Prostate gland (tissue), 2 donors: ENCODE data around the gene TMCC1. TPM values are rescaled to one million over a fixed set of nuclear protein-coding genes. Genes with fewer than 3 reads are reported as not detected.
"Not testable (repeated sequence)": the region's sequence is repeated elsewhere in the genome, so short reads cannot be mapped to it uniquely, and the experiment has no call there.

Experiments
- DNase-seq: peaks from one replicate; pipeline ENCODE4 v3.0.0-alpha.2; 2019; ENCODE audit warnings: low spot score
- H3K27ac ChIP-seq, 2 donors: fragments of 200-600 bp; sonication (generic); 2 replicates each; pipeline ENCODE4 v1.5.1; 2017 to 2019
- H3K27me3 ChIP-seq: fragments of 200-600 bp; sonication (generic); replicated peaks from 2 replicates; pipeline ENCODE4 v1.5.1; 2019; ENCODE audit not compliant: insufficient read depth
- H3K36me3 ChIP-seq, 2 donors: fragments of 200-600 bp; sonication (generic); 1 replicate in 1 of 2; 2 replicates in 1 of 2; pipeline versions ENCODE4 v1.5.1 to v1.8.1; 2017 to 2019
- H3K4me1 ChIP-seq: fragments of 200-600 bp; sonication (generic); replicated peaks from 2 replicates; pipeline ENCODE4 v1.5.1; 2019
- H3K4me3 ChIP-seq, 2 donors: fragments of 200-600 bp; sonication (generic); 2 replicates each; pipeline ENCODE4 v1.5.1; 2017 to 2019
- H3K9me3 ChIP-seq: fragments of 200-600 bp; sonication (generic); 2 replicates; pipeline ENCODE4 v1.5.1; 2017
- CTCF ChIP-seq, 4 experiments: fragments of 200-600 bp in 2 of 4; fragments of 450-650 bp in 2 of 4; sonication (generic) in 2 of 4; IDR thresholded peaks; 1 replicate in 3 of 4; 2 replicates in 1 of 4; pipeline ENCODE4 v1.5.1; 2016 to 2019; ENCODE audit warnings: antibody characterized with exemption in 4 of 4, mild to moderate bottlenecking in 2 of 4, moderate library complexity in 2 of 4
- POLR2A ChIP-seq: fragments of 450-650 bp; IDR thresholded peaks from one replicate; pipeline ENCODE4 v1.6.1; 2016; ENCODE audit warnings: antibody characterized with exemption, mild to moderate bottlenecking
- POLR2AphosphoS5 ChIP-seq: sonication (generic); formaldehyde crosslinking; IDR thresholded peaks from one replicate; pipeline ENCODE4 v1.6.1; 2017; ENCODE audit warnings: antibody characterized with exemption
- WGBS: methylation state at CpG from one replicate; pipeline ENCODE4 v1.1.5; 2018; 5-methylcytosine and 5-hydroxymethylcytosine counted together
- intact Hi-C: fragments of 100-400 bp; cut with DNase I; formaldehyde crosslinking; loops from one replicate; pipeline ENCODE4 v1.14.2; 2022
- total RNA-seq, 2 donors: library from RNA; depleted of rRNA; stranded (reverse); fragments of >200 nt; gene quantifications; one replicate each; pipeline ENCODE4 v1.1.0, GENCODE V29; 2016

TMCC1 gene
- total RNA-seq, 2 donors from 2014 or later = 27.6 to 43.9 TPM

GRCh38 chr3:129865806-129866205, 27.7 kb downstream of the TMCC1 start:
- Histone ChIP-seq H3K4me1 (no peaks in the 10 kb centered on the region), H3K27ac (no peak overlapping the region), H3K27me3 (no peaks in the 10 kb centered on the region), H3K9me3 (no peaks in the 10 kb centered on the region), H3K4me3 (no peak overlapping the region), H3K36me3 (no peaks in the 10 kb centered on the region)
- TF ChIP-seq CTCF (IDR thresholded peaks at IDR 0.05) (no peak), POLR2A (no peak), POLR2AphosphoS5 (no peak)
- WGBS = 99% methylated on average over 2 of the region's 2 CpGs
- intact Hi-C loops = no loop called here
- no peak for DNase-seq

GRCh38 chr3:129864519-129864918, 29.0 kb downstream of the TMCC1 start:
- Histone ChIP-seq H3K27ac (no peak overlapping the region), H3K36me3 (no peaks in the 10 kb centered on the region), H3K27me3 (no peaks in the 10 kb centered on the region), H3K4me1 (no peaks in the 10 kb centered on the region), H3K9me3 (no peaks in the 10 kb centered on the region), H3K4me3 (no peak overlapping the region)
- no peak for DNase-seq
- WGBS = 82% methylated on average over 1 of the region's 1 CpG
- intact Hi-C loops = no loop called here
- TF ChIP-seq POLR2AphosphoS5 (peak; percentile 38), CTCF (IDR thresholded peaks at IDR 0.05) (no peak), POLR2A (no peak)

- no peak overlapping the region for H3K4me3 ChIP-seq
- DNase-seq = no peak
- WGBS = 96% methylated on average over 4 of the region's 4 CpGs
- H3K4me1 ChIP-seq = no peaks in the 10 kb centered on the region
- H3K9me3 ChIP-seq = no peaks in the 10 kb centered on the region
- no peak overlapping the region for H3K27ac ChIP-seq
- intact Hi-C loops = no loop called here
- H3K27me3 ChIP-seq = no peaks in the 10 kb centered on the region
- H3K36me3 ChIP-seq = no peaks in the 10 kb centered on the region
- TF ChIP-seq POLR2A (no peak), POLR2AphosphoS5 (no peak), CTCF (IDR thresholded peaks at IDR 0.05) (no peak)
These were observed 34.2 kb downstream of the TMCC1 start for GRCh38 chr3:129859272-129859671.

- no peak for DNase-seq
- WGBS = 90% methylated on average over 1 of the region's 1 CpG
- TF ChIP-seq CTCF (IDR thresholded peaks at IDR 0.05) = no peak
- no peak for TF ChIP-seq POLR2A
- TF ChIP-seq POLR2AphosphoS5 = no peak
- H3K27ac ChIP-seq = no peak overlapping the region
- H3K27me3 ChIP-seq = no peaks in the 10 kb centered on the region
- no peak overlapping the region for H3K4me3 ChIP-seq
- intact Hi-C loops = no loop called here
- H3K9me3 ChIP-seq = no peaks in the 10 kb centered on the region
- H3K4me1 ChIP-seq = no peaks in the 10 kb centered on the region
- no peaks in the 10 kb centered on the region for H3K36me3 ChIP-seq
These were observed 35.6 kb downstream of the TMCC1 start for GRCh38 chr3:129857899-129858298.

GRCh38 chr3:129856790-129857189, 36.7 kb downstream of the TMCC1 start:
- DNase-seq, intact Hi-C loops, H3K4me3 ChIP-seq, H3K36me3 ChIP-seq, H3K4me1 ChIP-seq, H3K27me3 ChIP-seq, H3K9me3 ChIP-seq, H3K27ac ChIP-seq: not testable (repeated sequence)
- WGBS = 55% methylated on average over 5 of the region's 5 CpGs
